GM11168 (cell line): ENCODE measurements around the gene EFEMP2.

Experiments
- in situ Hi-C: fragments of 300-500 bp; cut with MboI; formaldehyde crosslinking; loops from one replicate; pipeline ENCODE4 v1.12.0; 2022; ENCODE audit warnings: low sequenced_read_pairs; ENCODE audit not compliant: unreplicated experiment

Gene EFEMP2

DNA sequence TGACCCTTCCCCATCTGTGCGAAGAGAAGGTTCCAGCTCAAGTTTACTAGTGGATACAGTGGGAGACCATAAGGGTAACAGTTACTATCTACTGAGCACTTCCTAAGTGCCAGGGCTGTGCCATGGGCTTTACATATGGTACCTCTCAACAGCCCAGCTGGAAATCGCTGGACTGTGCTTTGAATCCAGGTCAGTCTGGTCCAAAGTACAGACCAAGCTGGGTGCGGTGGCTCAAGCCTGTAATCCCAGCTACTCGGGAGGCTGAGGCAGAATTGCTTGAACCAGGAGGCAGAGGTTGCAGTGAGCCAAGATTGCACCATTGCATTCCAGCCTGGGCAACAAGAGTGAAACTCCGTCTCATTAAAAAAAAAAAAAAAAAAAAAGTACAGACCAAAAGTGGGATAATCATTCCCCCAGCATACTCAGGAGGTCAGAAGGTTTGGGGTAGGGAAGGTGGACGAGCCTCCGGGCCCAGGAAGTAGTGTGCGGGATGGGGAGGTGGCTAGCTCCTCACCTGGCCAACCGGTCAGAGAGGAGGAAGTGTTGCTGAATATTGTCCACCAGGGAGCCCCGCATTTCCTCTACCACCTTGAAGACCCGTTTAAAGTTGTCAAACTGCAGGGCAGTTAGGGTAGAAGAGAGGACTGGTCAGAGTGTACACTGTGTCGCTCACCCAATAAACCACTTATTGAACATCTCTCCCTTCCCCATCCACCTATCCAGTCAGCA lies 13.4 kb upstream of the EFEMP2 start:
- in situ Hi-C loops, result no loop called here

DNA sequence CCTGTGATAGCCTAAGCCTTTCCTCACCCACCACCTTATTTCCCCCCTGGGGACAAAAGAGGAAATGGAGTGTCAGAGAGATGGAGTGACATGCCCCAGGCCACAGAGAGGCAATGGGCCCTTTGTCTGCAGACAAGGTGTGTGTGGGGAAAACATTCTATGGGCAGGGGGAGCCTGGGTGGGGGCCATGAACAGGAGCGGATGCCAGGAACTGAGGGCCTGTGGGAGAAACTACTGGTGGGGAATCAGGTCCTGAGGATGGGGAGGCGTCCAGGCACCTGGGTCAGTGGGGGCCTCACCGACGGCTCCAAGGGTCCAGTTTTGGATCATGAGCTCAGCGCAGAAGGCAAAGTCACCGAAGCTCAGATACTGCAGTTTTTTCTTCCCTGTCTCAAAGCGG lies 12.6 kb upstream of the EFEMP2 start:
- in situ Hi-C loops, result no loop called here

DNA sequence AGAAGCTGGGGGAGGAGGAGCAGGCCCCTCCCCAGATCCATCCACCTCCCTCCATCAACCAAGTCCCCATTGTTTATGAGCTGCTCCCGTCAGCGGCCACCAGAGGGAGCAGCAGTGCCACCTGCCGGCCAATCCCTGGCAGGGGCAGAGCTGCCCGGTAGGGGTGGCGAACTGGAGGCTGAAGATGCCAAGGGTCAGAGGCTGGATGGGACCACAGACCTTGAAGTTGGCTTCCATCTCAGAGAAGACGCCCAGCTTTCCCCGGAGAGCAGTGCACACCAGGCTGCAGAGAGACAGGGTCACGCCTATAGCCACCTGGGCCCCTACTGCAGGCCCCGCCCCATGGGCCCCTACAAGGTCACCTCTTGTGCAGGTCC lies 12.1 kb upstream of the EFEMP2 start:
- in situ Hi-C loops, result loop anchor here (5.0 kb wide), 1 partner anchor 108 kb away; no protein-coding TSS in a partner anchor

DNA sequence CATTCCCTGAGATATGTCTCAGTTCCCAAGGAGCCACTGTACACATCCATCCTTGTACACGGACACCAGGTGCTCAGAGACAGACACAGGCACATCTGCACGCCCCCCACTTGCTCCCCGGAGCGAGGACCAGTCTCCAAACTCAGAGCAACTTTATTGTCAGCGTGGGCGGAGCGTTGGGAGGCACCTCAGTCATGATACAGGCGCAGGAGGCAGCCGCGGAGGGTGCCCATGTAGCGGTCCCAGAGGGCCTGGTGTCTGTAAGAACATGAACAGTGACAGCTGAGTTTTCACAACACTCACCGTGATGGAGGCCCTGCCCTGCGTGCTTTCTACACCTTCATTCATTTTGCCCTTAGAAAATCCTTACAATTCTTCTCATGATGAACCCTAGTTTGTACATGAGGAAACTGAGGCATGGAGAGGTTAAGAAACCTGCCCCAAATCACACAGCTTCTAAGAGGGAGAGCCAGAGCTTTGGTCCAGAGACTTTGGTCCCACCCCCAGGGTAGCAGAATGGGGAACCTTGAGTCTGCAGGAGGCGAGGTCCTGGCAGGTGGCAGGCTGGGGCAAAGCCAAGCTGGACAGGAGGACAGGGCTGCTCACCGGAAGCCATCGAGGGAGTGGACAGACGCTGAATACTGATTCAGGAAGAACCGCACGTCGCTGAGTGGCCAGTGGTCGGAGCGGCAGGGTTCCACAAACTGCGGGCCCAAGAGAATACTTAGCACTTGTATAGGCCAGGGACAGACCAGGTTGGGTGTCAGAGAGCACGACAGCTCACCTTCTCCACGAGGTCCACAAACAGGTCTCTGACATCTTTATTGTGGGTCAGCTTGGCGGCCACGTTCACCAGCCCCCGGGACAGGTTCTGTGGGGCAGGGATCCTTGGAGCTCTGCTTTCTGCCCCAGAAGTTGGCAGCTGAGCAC lies 11.5 kb upstream of the EFEMP2 start:
- in situ Hi-C loops, result loop anchor here (5.0 kb wide), 1 partner anchor 108 kb away; no protein-coding TSS in a partner anchor

DNA sequence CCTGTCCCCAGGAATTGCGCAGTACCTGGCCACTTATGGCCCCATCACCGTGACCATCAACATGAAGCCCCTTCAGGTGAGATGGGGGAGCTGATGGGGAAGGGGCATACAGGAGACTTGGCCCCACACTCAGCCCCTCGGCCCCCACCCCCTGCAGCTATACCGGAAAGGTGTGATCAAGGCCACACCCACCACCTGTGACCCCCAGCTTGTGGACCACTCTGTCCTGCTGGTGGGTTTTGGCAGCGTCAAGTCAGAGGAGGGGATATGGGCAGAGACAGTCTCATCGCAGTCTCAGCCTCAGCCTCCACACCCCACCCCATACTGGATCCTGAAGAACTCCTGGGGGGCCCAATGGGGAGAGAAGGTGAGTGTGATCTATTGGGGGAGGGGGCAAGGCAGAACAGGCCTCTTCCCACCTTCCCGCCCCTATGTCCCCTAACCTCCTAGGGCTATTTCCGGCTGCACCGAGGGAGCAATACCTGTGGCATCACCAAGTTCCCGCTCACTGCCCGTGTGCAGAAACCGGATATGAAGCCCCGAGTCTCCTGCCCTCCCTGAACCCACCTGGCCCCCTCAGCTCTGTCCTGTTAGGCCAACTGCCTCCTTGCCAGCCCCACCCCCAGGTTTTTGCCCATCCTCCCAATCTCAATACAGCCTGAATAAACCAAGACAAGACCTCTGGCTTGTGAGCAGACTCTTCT lies 10.6 kb upstream of the EFEMP2 start:
- in situ Hi-C loops, result loop anchor here (5.0 kb wide), 1 partner anchor 109 kb away; no protein-coding TSS in a partner anchor

DNA sequence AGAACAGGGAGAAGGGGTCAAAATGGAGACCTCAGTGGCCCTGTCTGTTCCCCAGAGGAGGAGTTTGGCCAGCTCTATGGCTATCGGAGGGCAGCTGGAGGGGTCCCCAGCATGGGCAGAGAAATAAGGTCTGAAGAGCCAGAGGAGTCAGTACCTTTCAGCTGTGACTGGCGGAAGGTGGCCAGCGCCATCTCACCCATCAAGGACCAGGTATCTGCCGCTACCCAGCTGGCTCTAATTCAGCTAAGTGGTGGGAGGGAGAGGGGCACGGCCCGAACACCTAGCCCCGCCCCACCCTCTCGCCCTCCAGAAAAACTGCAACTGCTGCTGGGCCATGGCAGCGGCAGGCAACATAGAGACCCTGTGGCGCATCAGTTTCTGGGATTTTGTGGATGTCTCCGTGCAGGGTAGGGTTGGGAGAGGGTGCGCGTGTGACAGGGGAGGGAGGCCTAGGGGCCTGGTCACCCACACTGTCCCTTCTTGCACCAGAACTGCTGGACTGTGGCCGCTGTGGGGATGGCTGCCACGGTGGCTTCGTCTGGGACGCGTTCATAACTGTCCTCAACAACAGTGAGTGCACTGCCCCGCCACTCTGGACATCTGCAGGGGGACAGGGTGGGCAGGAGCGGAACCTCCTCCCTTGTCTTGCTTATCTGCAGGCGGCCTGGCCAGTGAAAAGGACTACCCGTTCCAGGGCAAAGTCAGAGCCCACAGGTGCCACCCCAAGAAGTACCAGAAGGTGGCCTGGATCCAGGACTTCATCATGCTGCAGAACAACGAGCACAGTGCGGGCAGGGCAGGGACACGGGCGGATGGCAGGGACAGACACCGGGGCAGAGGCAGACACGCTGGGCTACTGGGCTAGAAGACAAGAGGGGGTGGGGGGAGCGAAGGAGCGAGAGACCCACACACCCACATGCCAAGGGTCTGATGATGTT lies 9.8 kb upstream of the EFEMP2 start:
- in situ Hi-C loops, result loop anchor here (5.0 kb wide), 1 partner anchor 110 kb away; no protein-coding TSS in a partner anchor

DNA sequence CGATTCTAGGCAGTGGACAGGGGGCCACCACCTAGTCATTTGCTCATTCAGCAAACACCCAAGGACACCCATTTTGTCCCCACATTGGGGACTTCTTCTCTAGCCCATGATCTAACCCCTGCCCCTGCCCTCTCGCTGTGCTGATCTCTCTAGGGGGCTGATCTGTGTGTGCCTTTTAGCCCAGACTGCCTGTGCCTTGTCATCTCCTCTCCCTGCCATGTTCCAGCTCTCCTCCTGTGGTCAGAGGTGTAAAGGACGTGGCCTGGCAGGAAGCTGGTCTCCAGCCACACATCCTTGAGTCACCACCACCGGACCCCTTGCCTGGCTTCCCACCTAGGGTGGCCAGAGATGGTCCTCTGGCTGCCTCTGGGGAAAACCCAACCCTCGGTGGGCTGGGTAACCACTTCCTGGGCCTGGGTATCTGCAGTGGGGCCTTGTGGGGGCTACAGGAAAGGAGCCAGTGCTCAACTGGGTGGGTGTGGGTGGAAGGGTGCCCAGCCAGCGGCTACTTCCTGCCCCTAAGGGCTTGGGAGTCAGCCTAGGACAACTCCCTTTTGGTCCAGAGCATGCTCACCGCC lies 8.3 kb upstream of the EFEMP2 start:
- in situ Hi-C loops, result loop anchor here (5.0 kb wide), 1 partner anchor 111 kb away; no protein-coding TSS in a partner anchor

DNA sequence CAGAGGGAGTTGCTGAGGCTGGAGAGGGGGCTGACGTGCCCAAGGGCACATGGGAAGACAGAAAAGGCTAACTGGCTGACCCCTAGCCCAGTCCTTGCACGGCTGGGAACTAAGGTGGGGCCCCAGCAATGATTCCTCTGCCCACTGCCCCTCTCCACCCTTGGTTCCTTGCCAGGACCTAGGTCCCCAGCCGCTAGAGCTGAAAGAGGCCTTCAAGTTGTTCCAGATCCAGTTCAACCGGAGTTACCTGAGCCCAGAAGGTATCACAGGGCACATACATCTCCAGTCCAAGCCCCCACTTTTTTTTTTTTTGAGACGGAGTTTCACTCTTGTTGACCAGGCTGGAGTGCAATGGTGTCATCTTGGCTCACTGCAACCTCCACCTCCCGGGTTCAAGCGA lies 7.4 kb upstream of the EFEMP2 start:
- in situ Hi-C loops, result loop anchor here (5.0 kb wide), 1 partner anchor 112 kb away; no protein-coding TSS in a partner anchor

DNA sequence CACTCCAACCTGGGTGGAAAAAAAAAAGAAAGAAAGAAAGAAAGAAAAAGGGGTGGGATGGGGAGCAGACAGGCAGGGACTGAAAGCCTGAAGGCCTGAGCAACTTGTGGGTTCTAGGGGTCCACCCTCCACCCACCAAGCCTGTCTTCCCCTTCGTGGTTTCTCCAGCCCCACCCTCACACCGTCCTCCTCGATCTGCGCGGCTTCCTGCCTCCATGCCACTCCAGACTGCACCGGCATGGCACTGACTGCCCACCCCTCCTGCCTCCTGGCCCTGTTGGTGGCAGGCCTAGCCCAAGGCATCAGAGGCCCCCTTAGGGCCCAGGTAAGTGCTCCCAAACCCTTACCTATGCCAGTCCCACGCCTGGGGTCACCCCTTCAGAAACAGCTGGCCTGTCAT lies 7.0 kb upstream of the EFEMP2 start, which contains the start of gene CTSW:
Gene CTSW, plus strand, starts transcription at position 221 of the 400 bp plus-strand sequence. Its CDS starts 18 bp downstream, at position 239.
- in situ Hi-C loops, result loop anchor here (5.0 kb wide), 1 partner anchor 113 kb away; no protein-coding TSS in a partner anchor

DNA sequence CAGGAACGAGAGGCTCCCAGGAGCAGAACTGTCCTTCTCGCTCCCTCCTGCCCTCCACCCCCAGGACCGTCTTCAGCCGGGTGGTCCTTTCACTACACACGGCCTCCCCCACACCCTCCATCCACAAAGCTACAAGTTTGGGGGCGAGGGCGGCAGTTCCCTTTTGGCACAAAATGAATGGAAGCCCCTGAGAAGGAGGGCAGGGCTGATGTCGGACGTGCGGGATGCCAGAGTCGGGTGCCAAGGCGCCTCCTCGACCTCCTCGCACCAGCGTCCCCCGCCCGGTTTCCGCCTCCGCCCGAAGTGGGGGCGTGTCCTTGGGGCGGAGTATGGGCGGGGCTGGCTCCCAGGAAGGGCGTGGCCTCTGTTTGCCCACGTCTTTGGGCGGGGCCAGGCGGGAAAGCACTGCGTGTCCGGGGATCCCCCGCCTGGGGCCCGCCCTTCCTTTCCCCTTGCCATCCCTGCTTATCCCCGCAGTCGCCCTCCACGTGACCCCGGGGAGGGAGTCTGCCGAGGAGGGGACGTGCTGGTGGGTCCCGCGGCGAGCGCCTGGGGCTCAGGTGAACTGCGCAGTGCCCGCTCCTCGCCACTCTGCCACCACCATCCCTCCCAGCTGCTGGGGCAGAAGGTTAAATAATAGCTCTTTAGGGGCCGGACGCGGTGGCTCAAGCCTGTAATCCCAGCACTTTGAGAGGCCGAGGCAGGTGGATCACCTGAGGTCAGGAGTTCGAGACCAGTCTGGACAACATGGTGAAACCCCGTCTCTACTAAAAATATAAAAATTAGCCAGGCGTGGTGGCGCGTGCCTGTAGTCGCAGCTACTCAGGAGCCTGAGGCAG lies 937 bp upstream of the EFEMP2 start:
- in situ Hi-C loops, result no loop called here

DNA sequence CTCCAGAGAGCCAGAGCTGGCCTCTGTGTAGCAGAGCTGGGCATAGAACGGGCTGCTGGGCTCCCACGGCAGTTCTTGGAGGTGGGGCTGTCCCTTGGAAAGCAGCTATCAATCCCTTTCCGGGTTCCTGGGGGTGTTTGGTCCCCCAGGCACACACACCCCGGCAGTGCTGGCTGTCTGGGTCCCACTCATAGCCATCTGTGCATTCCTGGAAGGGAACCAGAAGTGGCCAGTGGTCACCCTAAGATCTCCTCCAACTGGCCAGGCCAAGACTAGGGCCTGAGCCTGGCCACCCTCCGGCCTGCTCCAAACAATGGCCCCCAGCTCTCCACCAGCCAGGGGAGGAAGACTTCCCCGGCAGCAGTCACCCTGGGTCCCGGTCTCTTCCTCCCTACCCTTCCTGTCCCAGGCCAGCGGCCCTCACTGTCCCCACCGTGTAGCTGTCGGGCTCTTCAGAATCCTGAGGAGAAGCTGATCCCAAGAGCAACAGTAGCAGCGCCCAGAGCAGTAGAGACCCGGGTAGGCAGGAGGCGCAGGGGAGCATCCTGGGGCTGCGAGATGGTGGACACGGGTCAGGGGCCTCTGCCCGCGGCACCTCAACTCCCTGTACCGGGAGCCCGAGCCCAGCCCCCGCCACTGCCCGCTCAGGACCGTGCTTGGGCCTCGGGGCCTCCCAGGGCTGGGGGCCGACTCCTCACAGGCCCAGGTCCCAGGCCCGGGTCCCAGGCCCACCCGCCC lies 620 bp downstream of the EFEMP2 start:
- in situ Hi-C loops, result no loop called here

DNA sequence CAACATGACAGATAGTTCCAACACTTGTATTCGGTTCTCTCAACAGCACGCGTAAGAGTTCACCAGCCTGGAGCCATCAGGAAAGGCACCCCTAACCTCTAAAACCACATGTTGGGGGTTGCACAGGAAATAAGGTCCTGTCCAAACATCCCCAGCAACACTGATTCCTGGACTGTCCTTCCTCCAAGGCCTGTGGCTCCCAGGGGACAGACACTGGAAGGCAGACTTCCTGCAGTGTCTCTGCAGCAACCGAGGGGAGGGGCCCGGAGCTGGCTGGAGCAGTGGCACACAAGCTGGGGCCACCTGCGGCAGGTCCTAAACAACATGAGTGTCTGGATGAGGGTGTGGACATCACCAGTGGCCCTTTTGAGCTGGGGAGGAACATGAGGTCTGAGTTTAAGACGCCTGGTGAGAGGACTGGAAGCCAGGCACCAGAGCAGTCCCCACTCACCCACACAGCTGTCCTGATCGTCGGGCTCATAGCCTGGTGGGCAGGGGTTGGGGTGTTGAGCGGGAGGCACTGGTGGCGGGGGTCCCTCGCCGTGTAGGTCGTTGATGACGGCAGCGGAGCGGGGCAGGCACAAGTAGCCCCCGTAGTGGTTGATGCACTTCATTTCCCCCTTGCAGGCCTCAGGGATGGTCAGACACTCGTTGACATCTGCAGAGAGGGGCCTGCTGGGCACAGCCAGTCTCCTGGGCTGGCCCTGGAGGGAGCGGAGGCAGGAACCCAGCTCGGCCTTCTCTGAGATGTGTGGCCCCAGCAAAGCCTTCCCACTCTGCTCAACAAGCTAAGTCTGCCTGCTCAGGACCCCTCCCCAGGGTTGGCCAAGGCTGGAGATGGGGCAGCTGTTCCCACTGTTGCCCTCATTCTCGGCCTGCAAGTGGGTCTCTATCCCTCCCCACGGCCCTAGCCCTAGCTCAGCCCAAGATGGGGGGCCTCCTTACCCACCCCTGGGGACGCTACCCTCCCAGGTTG lies 1.6 kb downstream of the EFEMP2 start:
- in situ Hi-C loops, result no loop called here

DNA sequence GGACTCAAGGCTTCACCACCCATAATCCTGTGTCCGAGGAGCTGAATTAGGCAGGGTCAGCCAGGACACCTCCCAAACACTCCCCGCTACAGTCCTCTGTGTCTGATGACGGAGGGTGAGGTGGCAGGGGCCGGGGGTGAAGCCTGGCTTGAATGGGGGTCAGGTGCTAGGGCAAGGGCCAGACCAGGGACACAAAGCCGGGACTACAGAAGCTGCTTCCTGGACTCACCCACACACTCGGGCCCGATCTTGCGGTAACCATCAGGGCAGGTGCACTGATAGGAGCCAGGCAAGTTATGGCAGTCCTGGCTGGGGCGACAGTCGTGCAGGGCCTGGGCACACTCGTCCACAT lies 2.3 kb downstream of the EFEMP2 start:
- in situ Hi-C loops, result no loop called here

DNA sequence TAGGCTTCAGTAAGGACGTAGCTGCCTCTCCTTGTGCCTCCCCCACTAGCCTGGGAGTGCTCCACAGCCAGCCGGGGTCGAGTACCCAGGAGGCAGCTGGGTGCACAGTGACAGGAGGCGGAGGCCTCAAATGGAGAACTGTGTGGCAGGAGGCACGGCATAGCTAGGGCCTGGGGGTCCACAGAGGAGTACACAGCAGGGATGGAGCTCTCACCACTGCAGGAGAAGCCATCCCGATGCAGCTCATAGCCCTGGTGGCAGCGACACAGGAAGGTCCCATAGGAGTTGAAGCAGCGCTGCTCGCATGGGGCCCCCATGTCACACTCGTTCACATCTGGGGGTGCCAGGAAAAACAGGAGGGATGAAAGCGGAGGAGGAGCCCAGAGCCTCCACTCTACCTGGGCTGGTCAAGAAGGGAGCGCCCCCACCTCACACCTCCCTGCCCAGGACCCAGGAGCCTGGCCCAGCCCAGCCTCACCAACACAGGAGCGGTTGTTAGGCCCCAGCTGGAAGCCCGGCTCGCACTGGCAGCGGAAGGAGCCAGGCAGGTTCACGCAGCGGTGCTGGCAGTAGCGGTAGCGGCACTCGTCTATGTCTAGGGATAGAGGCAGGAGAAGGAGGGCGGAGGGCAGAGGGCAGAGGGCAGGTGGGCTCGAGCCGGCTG lies 2.8 kb downstream of the EFEMP2 start:
- in situ Hi-C loops, result no loop called here

DNA sequence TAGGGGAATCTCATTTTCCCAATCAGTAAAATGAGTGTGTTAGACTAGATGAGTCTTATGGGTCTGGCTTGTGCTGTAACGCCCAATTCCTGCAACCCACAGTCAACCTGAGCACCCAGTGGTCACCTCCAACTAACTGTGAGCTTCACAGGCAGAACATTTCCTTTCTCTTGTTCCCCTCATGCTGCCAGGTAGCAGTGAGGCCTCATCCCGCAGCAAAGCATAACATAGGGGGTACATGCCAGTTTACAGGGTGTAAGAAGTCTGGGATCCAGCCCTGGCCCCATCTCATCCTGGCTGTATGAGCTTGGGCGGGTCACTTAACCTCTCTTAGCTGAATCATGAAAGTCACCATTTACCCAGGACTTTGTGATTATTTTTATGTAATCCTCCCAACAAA lies 3.7 kb downstream of the EFEMP2 start:
- in situ Hi-C loops, result no loop called here
